Mucosa of descending colon (tissue), 3 donors: ENCODE results near the gene FHIT. TPM values are rescaled to one million over a fixed set of nuclear protein-coding genes. Genes with fewer than 3 reads are reported as not detected.
A peak's percentile ranks its signal among the peaks of the same experiment; 100 is the strongest.

Experiments
- ATAC-seq: fragments of 200-7000 bp; cut with Tn5 transposase; one replicate; pipeline ENCODE4 v1.9.1; 2020; ENCODE audit warnings: mild to moderate bottlenecking, moderate library complexity
- DNase-seq, 3 donors: peaks; one replicate each; pipeline ENCODE4 v3.0.0-alpha.2; 2020
- H3K36me3 ChIP-seq: fragments of 200-600 bp; one replicate; pipeline ENCODE4 v1.8.0; 2021; ENCODE audit warnings: low read depth, mild to moderate bottlenecking
- H3K4me1 ChIP-seq: fragments of 200-600 bp; one replicate; pipeline ENCODE4 v1.8.0; 2021; ENCODE audit warnings: low read depth, mild to moderate bottlenecking
- H3K4me3 ChIP-seq: fragments of 200-600 bp; one replicate; pipeline ENCODE4 v1.8.0; 2021; ENCODE audit warnings: mild to moderate bottlenecking
- H3K9me3 ChIP-seq: fragments of 200-600 bp; one replicate; pipeline ENCODE4 v1.8.0; 2021; ENCODE audit warnings: mild to moderate bottlenecking
- CTCF ChIP-seq: fragments of 200-600 bp; IDR thresholded peaks from one replicate; pipeline ENCODE4 v1.8.0; 2022; ENCODE audit warnings: antibody characterized with exemption, mild to moderate bottlenecking
- intact Hi-C, 2 donors: fragments of 100-400 bp; cut with DNase I in 1 of 2; cut with micrococcal nuclease in 1 of 2; formaldehyde crosslinking; loops; one replicate each; pipeline versions ENCODE4 v1.11.0 to v1.11.1; 2022; cut with DNase I, micrococcal nuclease
- total RNA-seq, 3 donors: library from RNA; stranded (reverse); fragmentation: NEBNext Ultra II Directional in 2 of 3; extraction: Animal tissue kit (Norgen Biotek cat#: 25700) in 2 of 3; gene quantifications; one replicate each; pipeline versions ENCODE4 v1.2.1 to v1.2.4, GENCODE V29; 2021 to 2023
- donor health status: DM: no; HTN: no; CAD: no; lungs with moderate emphysema.
- donor health status: DM: no; HTN: no; CAD: no.
- donor health status: DM: no; HTN: yes; CAD: no.

The FHIT gene
- total RNA-seq, 3 donors from 2014 or later = 8.9 to 20.7 (median 18.6) TPM

DNA sequence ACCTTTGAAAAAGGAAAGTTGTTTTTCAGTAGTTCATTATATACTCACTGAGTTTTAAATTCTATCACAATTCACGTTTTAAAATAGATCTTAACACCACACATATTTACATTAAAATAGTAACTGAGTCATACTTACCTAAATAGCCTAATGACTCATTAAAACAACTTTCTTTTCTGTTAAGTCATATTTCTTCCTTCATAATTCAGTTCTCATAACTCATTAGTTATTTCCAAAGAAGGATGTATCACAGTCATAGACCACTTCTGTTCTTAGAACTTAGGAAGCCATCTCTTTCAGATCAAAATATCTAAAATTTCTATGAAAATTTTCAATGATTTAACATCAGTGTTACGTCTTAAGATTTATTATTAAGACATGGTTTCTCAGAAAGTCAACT, 885.9 kb downstream of the FHIT start:
- H3K36me3 ChIP-seq = no peaks in the 10 kb centered on the region
- ATAC-seq = no peak
- no peaks in the 10 kb centered on the region for H3K4me1 ChIP-seq
- intact Hi-C loops = no loop called here
- TF ChIP-seq CTCF = no peak
- no peaks in the 10 kb centered on the region for H3K9me3 ChIP-seq
- DNase-seq = no peak
- H3K4me3 ChIP-seq = no peak overlapping the region

- Histone ChIP-seq H3K4me1 (no peaks in the 10 kb centered on the region), H3K36me3 (no peaks in the 10 kb centered on the region), H3K4me3 (no peak overlapping the region), H3K9me3 (no peaks in the 10 kb centered on the region)
- no peak for DNase-seq
- TF ChIP-seq CTCF = no peak
- no peak for ATAC-seq
- intact Hi-C loops = no loop called here
Observed at GRCh38 chr3:60364475-60364874, 886.8 kb downstream of the FHIT start.

DNA sequence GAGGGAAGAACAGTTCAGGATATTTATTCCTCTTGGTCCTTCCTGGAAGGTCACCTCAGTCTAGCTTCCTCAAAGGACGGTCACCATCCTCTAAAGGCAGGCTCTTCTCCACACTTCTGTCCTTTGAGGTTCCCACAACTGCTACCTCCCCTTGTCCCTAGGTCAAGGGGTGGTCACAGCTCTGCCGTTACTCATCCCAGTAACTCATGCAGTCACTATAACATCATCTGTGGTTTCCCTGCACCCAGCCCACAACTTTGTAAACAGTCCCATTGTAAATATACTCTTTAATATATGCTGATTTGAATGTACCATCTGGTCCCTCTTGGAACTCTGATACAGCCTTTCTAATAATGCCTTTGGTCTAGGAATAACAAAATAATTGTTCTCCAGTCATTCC, 887.4 kb downstream of the FHIT start:
- H3K4me3 ChIP-seq = no peak overlapping the region
- ATAC-seq (peak; percentile 42), DNase-seq (no peak)
- TF ChIP-seq CTCF = no peak
- no peaks in the 10 kb centered on the region for H3K36me3 ChIP-seq
- no peaks in the 10 kb centered on the region for H3K9me3 ChIP-seq
- intact Hi-C loops = no loop called here
- no peaks in the 10 kb centered on the region for H3K4me1 ChIP-seq

- Histone ChIP-seq H3K4me1 (no peaks in the 10 kb centered on the region), H3K36me3 (no peaks in the 10 kb centered on the region), H3K4me3 (no peak overlapping the region), H3K9me3 (no peaks in the 10 kb centered on the region)
- intact Hi-C loops = no loop called here
- ATAC-seq = no peak
- TF ChIP-seq CTCF = no peak
- no peak for DNase-seq
Observed at GRCh38 chr3:60355825-60356224, 895.4 kb downstream of the FHIT start.

DNA sequence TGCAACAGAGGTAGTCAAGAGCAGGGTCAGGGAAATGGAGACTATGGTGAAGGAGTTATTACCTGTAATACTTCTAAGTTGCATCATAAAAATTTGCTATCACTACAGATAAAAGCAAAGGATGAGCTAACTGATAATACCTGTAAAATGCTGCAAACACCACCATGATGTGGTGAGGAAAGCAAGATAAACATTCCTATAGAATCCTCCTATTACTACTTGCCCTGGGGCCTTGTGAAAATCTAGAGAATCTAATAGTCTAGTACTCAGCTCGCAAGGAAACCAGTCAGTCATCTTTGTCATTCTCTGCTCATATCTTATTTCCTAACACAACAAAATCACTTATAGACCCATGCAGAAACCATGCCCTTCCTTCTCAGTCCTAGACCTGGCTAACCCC, 899.8 kb downstream of the FHIT start:
- Histone ChIP-seq H3K4me1 (no peaks in the 10 kb centered on the region), H3K9me3 (no peaks in the 10 kb centered on the region), H3K4me3 (no peak overlapping the region), H3K36me3 (no peaks in the 10 kb centered on the region)
- ATAC-seq (no peak), DNase-seq (no peak)
- intact Hi-C loops = no loop called here
- TF ChIP-seq CTCF = no peak

DNA sequence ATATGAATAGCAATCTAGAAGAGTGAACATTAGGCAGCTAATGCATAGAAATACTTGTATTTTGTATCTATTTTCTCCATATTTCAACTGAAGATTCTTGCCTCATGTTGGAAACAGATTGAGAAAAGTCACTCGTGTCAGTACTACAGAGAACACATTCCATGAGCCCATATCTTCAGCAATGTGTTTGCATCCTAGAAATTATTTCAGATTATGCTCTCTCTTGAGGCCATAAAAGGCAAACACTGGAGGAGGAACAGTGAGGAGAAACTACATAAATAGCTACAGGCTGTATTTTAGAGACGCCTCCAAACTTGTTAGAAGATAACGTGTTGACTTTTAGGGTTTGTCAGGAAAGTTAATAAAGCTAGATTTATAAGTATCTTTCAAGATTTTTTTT, 906.9 kb downstream of the FHIT start:
- no peak overlapping the region for H3K4me3 ChIP-seq
- DNase-seq (no peak), ATAC-seq (no peak)
- H3K4me1 ChIP-seq = no peaks in the 10 kb centered on the region
- no peak for TF ChIP-seq CTCF
- no peaks in the 10 kb centered on the region for H3K9me3 ChIP-seq
- intact Hi-C loops = no loop called here
- no peaks in the 10 kb centered on the region for H3K36me3 ChIP-seq
